ENCODE measurements around the gene SH3PXD2A. TPM values are rescaled to one million over a fixed set of nuclear protein-coding genes. Genes with fewer than 3 reads are reported as not detected.

Gene SH3PXD2A
- total RNA-seq, 4 donors from 2014 or later: 55.7 to 71.8 (median 66.8) TPM

GRCh38 chr10:103603382-103603781 is 252.0 kb downstream of the SH3PXD2A start:
- H3K27ac ChIP-seq: no peak overlapping the region
- no peaks in the 10 kb centered on the region for H3K9me3 ChIP-seq
- TF ChIP-seq EP300 (IDR thresholded peaks at IDR 0.05) (no peak), POLR2A (IDR thresholded peaks at IDR 0.05) (no peak), POLR2AphosphoS5 (IDR thresholded peaks at IDR 0.05) (no peak)
- TF ChIP-seq, protein P1, sequence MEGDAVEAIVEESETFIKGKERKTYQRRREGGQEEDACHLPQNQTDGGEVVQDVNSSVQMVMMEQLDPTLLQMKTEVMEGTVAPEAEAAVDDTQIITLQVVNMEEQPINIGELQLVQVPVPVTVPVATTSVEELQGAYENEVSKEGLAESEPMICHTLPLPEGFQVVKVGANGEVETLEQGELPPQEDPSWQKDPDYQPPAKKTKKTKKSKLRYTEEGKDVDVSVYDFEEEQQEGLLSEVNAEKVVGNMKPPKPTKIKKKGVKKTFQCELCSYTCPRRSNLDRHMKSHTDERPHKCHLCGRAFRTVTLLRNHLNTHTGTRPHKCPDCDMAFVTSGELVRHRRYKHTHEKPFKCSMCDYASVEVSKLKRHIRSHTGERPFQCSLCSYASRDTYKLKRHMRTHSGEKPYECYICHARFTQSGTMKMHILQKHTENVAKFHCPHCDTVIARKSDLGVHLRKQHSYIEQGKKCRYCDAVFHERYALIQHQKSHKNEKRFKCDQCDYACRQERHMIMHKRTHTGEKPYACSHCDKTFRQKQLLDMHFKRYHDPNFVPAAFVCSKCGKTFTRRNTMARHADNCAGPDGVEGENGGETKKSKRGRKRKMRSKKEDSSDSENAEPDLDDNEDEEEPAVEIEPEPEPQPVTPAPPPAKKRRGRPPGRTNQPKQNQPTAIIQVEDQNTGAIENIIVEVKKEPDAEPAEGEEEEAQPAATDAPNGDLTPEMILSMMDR (IDR thresholded peaks at IDR 0.05): no peak
- H3K36me3 ChIP-seq: peaks cover 57% of the 10 kb centered on the region
- 95% methylated on average over 7 of the region's 23 CpGs for WGBS
- H3K27me3 ChIP-seq: no peaks in the 10 kb centered on the region
- peaks cover 4% of the 10 kb centered on the region for H3K4me1 ChIP-seq
- DNase-seq (ENCODE audit: low spot score in 2 of 2): no peak
- H3K4me3 ChIP-seq: no peak overlapping the region

DNA sequence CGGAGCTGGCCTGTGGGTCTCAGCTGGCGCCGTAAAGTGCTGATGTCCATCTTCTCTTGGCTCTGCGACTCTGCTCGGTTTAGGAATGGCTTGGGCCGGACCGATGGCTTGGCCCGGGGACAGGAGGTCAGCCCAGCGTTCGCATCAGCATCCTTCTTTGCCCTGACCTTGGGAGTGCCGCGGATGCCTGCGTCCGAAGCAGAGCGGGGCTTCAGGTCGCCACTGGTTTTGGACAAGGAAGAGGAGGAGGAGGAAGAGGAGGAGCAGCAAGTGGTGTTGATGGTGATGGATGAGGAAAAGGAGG is 252.6 kb downstream of the SH3PXD2A start:
- WGBS: 94% methylated on average over 16 of the region's 16 CpGs
- Histone ChIP-seq H3K27me3 (no peaks in the 10 kb centered on the region), H3K4me1 (peaks cover 4% of the 10 kb centered on the region), H3K36me3 (peaks cover 57% of the 10 kb centered on the region), H3K27ac (no peak overlapping the region), H3K4me3 (no peak overlapping the region), H3K9me3 (no peaks in the 10 kb centered on the region)
- TF ChIP-seq POLR2A (IDR thresholded peaks at IDR 0.05) (no peak), EP300 (IDR thresholded peaks at IDR 0.05) (no peak), POLR2AphosphoS5 (IDR thresholded peaks at IDR 0.05) (no peak)
- TF ChIP-seq, protein P1 (IDR thresholded peaks at IDR 0.05): no peak
- no peak for DNase-seq (ENCODE audit: low spot score in 2 of 2)

DNA sequence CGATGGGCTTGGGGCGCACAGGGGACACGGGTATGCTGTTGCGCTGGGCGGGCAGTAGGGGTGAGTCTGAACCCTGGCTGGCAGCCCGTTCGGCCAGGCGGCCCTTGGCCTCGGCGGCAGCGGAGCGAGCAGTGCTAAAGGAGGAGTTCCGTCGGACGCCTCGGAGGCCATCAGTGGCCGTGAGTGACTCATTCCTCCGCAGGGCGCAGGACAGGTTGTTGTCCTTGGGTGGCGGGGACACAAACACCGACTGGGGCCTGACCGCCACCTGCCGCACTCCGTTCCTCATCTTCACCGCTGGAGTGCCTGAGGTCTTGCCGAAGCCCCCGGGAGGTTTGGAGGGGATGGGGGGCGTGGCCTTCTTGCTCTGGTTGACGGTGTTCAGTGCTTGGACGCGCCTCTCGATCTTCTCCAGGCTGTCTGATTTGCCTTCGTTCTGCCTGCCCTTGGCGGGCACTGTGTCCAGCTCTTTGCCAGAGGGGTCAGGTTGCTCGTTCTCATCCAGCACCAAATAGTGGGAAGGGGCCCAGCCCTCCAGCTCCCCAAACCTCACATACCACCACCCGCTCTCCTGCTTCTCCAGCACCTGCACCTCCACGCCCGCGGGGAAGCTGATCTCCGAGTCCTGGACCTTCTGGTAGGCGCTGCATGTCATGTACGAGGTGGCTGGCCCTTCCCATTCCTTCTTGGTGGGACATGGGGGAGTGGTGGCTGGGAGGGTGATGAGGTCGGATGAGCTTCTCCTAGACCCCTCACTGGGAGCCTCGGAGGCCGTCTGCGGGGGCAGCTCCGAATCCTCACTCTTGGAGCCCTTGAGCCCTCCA is 253.1 kb downstream of the SH3PXD2A start:
- no peaks in the 10 kb centered on the region for H3K9me3 ChIP-seq
- TF ChIP-seq POLR2A (IDR thresholded peaks at IDR 0.05) (no peak), EP300 (IDR thresholded peaks at IDR 0.05) (no peak), POLR2AphosphoS5 (IDR thresholded peaks at IDR 0.05) (no peak)
- TF ChIP-seq, protein P1 (IDR thresholded peaks at IDR 0.05): no peak
- H3K4me3 ChIP-seq: no peak overlapping the region
- peaks cover 57% of the 10 kb centered on the region for H3K36me3 ChIP-seq
- DNase-seq (ENCODE audit: low spot score in 2 of 2): no peak
- no peak overlapping the region for H3K27ac ChIP-seq
- H3K4me1 ChIP-seq: peaks cover 7% of the 10 kb centered on the region
- H3K27me3 ChIP-seq: no peaks in the 10 kb centered on the region
- 91% methylated on average over 38 of the region's 47 CpGs for WGBS

DNA sequence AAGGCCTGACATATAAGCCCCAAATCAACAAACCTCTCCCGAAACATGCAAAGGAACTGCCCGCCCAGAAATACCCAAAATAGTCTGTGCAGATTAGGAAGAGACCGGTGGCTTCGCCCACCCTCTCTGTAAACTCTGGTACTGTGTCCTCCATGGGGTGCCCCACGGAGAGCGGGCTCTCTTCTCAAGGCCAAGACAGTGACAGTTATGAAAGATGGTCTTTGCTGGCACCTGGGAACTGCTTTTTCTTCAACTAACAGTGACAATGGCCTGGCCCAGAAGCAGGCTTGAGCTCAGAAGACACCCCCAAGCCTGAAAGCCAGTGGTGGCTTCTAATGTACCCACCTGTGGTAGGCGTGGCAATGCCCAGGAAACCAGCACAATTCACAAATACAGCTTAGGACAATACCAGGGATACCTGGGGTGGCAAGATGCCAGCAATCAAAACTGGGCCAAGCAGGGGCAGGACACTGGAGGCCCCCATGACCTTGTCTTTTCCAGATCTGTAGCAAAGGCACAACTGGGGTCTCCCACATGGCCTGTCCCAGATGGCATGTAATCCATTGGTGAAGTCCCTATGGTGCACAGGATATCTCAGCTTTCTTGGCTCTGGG is 254.3 kb downstream of the SH3PXD2A start:
- 79% methylated on average over 5 of the region's 7 CpGs for WGBS
- H3K27ac ChIP-seq: no peak overlapping the region
- H3K4me1 ChIP-seq: peaks cover 15% of the 10 kb centered on the region
- peaks cover 57% of the 10 kb centered on the region for H3K36me3 ChIP-seq
- H3K4me3 ChIP-seq: no peak overlapping the region
- no peak for DNase-seq (ENCODE audit: low spot score in 2 of 2)
- no peaks in the 10 kb centered on the region for H3K9me3 ChIP-seq
- no peaks in the 10 kb centered on the region for H3K27me3 ChIP-seq
- no peak for TF ChIP-seq POLR2A (IDR thresholded peaks at IDR 0.05)
- TF ChIP-seq POLR2AphosphoS5 (IDR thresholded peaks at IDR 0.05): no peak
- no peak for TF ChIP-seq EP300 (IDR thresholded peaks at IDR 0.05)
- TF ChIP-seq, protein P1 (IDR thresholded peaks at IDR 0.05): no peak

DNA sequence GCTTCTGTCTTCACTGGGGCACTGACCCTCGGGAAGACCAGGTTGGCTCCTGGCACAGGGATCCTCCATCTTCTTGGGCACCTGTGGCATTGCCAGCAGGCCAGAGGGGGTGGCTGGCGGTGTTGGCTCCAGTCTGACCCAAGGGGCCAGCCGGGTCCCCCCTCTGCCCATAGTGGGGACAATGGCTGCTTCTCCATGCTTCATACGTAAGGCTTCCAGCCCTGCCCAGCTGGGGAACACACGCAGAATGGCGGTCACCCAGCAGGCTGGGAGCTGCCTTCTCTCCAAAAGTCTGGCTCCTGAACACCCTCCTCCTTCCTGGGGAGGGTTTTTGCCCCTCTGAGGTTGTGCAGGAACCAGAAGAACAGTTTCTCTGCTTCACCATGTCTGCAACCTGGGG is 255.1 kb downstream of the SH3PXD2A start:
- no peaks in the 10 kb centered on the region for H3K27me3 ChIP-seq
- whole genome bisulfite sequencing: 90% methylated on average over 2 of the region's 6 CpGs
- no peak for DNase-seq (ENCODE audit: low spot score in 2 of 2)
- H3K4me1 ChIP-seq: peaks cover 15% of the 10 kb centered on the region
- peaks cover 53% of the 10 kb centered on the region for H3K36me3 ChIP-seq
- TF ChIP-seq EP300 (IDR thresholded peaks at IDR 0.05) (no peak), POLR2AphosphoS5 (IDR thresholded peaks at IDR 0.05) (no peak), POLR2A (IDR thresholded peaks at IDR 0.05) (no peak)
- TF ChIP-seq, protein P1 (IDR thresholded peaks at IDR 0.05): no peak
- no peaks in the 10 kb centered on the region for H3K9me3 ChIP-seq
- no peak overlapping the region for H3K27ac ChIP-seq
- no peak overlapping the region for H3K4me3 ChIP-seq
